Stimulated activated CD4-positive, alpha-beta T cell treated with anti-CD3 and anti-CD28 coated beads, Interleukin-1b, Interleukin-23, amount 100 ng/mL, for 24 hours (primary cell): ENCODE measurements around the gene ADPRHL1.

Experiments
- DNase-seq, 4 experiments: peaks; one replicate each; pipeline ENCODE4 v3.0.0-alpha.2; 2020; ENCODE audit warnings: low read depth in 4 of 4, low spot score in 1 of 4

ADPRHL1 gene

DNA sequence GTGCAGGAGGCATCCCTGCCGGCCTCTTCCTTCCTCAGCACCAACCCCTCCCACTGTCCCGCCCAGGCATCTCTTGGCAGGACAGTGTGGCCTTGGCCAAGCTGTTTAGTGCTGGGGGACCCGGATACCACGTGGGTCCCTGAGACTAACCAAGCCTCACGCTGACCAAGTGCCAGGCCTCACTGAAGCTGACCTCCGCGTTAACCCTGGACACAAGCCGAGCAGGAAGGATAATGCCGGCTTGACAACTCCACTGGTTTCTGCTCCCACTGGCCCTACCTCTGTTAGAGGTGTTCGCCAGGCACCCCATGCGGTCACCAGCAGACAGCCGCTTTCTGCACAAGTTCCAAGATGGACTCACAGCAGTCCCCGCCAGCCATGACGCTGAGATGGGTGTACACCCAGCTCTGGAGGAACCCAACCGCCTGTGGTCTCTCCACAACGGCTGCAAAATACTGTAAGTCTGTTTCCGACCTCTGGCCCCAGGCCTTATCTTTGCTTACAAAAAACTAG lies 101.7 kb downstream of the ADPRHL1 start:
- DNase-seq = no peak

DNA sequence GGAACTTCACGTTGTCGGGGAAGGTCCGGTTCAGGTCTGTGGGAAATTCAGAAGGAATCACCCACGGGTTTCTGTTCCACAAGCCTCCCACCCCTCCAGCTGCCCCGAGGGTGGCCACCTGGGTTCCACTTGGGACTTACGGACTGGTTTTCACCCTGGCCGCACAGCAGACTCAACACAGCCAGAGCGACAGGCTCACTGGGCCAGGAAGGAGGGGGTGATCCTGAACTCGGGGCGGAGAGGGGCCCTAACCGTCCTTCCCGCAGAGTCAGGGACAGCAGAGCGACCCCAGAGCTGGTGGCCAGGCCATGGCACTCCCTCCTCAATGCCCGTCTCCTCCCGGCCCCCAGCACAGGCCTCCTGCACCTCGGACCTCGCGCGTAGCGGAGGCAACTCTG lies 102.4 kb downstream of the ADPRHL1 start:
- DNase-seq = no peak

DNA sequence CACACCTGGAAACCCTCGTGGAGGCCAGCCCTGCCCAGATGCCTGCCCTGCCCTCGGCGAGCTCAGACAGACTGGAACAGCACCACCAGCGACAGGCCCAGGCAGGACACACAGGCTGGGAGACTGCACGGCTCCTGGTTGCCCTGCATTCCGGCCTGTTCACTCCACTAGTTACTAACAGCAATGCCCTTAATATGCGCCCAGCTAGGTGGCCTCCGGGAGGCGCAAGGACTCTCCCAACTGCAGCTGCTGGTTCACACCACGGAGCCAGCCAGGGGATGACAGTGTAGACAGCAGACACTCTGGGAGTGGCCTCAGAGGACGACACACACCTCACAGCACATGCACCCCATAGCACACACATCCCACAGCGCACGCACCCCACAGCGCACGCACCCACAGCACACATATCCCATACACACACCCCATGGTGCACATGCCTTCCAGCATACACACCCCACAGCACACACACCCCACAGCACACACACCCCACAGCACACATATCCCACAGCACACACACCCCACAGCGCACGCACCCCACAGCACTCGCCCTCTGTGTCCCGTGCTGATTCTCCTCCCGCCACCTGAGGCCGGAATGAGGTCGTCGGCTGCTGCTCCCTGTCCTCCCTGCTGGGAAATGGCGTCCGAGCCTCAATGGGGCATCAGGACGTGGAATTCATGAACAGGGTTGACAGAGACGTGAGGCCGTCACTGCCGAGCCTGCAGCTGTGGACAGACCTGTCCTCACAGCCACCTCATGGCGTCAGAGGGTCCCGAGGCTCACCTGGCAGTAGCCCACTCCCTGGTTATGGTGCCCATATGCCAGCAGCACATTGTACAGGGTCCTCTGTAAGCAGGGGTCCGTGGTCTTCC lies 103.0 kb downstream of the ADPRHL1 start:
- DNase-seq = no peak
